Measurements from ENCODE around the gene NGEF. TPM values are rescaled to one million over a fixed set of nuclear protein-coding genes. Genes with fewer than 3 reads are reported as not detected.

NGEF gene
- polyA plus RNA-seq, 1 of the 3 experiments (the other 2 are of a cell fraction), result 1.4 TPM

- no peaks in the 10 kb centered on the region for H3K79me2 ChIP-seq (ENCODE audit: insufficient read depth)
- H3K9me3 ChIP-seq, result no peaks in the 10 kb centered on the region
- TF ChIP-seq CTCF (IDR thresholded peaks at IDR 0.05) (no peak), RAD21 (IDR thresholded peaks at IDR 0.05; ENCODE audit: low read length) (no peak), IRF3 (IDR thresholded peaks at IDR 0.05; ENCODE audit: low read depth, low read length) (no peak), ELF1 (IDR thresholded peaks at IDR 0.05) (no peak), NRF1 (IDR thresholded peaks at IDR 0.05; ENCODE audit: low read depth, low read length) (no peak), TCF12 (IDR thresholded peaks at IDR 0.05) (no peak), RFX5 (IDR thresholded peaks at IDR 0.05; ENCODE audit: low read length) (no peak)
- H3K36me3 ChIP-seq (replicated peaks in 1 of 2; ENCODE audit: control insufficient read depth in 1 of 2, insufficient read depth in 2 of 2, low read length in 1 of 2), result no peaks in the 10 kb centered on the region
- H3K27ac ChIP-seq (ENCODE audit: low read depth in 2 of 2, low read length in 1 of 2), result no peak overlapping the region
- no peak for DNase-seq
- H3K27me3 ChIP-seq (ENCODE audit: insufficient read depth), result no peaks in the 10 kb centered on the region
- no peaks in the 10 kb centered on the region for H3K9me2 ChIP-seq
- ChIA-PET POLR2A (no interaction called here), CTCF (no interaction called here)
- no peaks in the 10 kb centered on the region for H4K20me1 ChIP-seq (ENCODE audit: insufficient read depth)
- no peaks in the 10 kb centered on the region for H3F3A ChIP-seq (replicated peaks; ENCODE audit: insufficient read depth)
- H3K4me2 ChIP-seq, result no peak overlapping the region
- no peak overlapping the region for H3K4me3 ChIP-seq (ENCODE audit: low read depth in 2 of 2, low read length in 1 of 2)
- no peaks in the 10 kb centered on the region for H3K4me1 ChIP-seq (ENCODE audit: control insufficient read depth in 1 of 2, insufficient read depth in 2 of 2, low read depth in 1 of 2, low read length in 1 of 2)
- no peak overlapping the region for H2AFZ ChIP-seq (ENCODE audit: low read depth)
- WGBS (ENCODE audit: low lambda C conversion rate), result 60% methylated on average over 9 of the region's 9 CpGs
- no peak overlapping the region for H3K9ac ChIP-seq
These were observed 9.1 kb downstream of the NGEF start for GRCh38 chr2:233003658-233004555.

- H3F3A ChIP-seq (replicated peaks; ENCODE audit: insufficient read depth), result no peaks in the 10 kb centered on the region
- POLR2A ChIA-PET, result no interaction called here
- DNase-seq, result no peak
- no peak overlapping the region for H2AFZ ChIP-seq (ENCODE audit: low read depth)
- H4K20me1 ChIP-seq (ENCODE audit: insufficient read depth), result no peaks in the 10 kb centered on the region
- no peaks in the 10 kb centered on the region for H3K36me3 ChIP-seq (replicated peaks in 1 of 2; ENCODE audit: control insufficient read depth in 1 of 2, insufficient read depth in 2 of 2, low read length in 1 of 2)
- CTCF ChIA-PET, result no interaction called here
- no peaks in the 10 kb centered on the region for H3K9me3 ChIP-seq
- no peak overlapping the region for H3K9ac ChIP-seq
- no peak overlapping the region for H3K4me3 ChIP-seq (ENCODE audit: low read depth in 2 of 2, low read length in 1 of 2)
- no peaks in the 10 kb centered on the region for H3K79me2 ChIP-seq (ENCODE audit: insufficient read depth)
- H3K27ac ChIP-seq (ENCODE audit: low read depth in 2 of 2, low read length in 1 of 2), result no peak overlapping the region
- no peaks in the 10 kb centered on the region for H3K4me1 ChIP-seq (ENCODE audit: control insufficient read depth in 1 of 2, insufficient read depth in 2 of 2, low read depth in 1 of 2, low read length in 1 of 2)
- H3K4me2 ChIP-seq, result no peak overlapping the region
- WGBS (ENCODE audit: low lambda C conversion rate), result 80% methylated on average over 16 of the region's 19 CpGs
- no peaks in the 10 kb centered on the region for H3K27me3 ChIP-seq (ENCODE audit: insufficient read depth)
- no peaks in the 10 kb centered on the region for H3K9me2 ChIP-seq
- TF ChIP-seq MEF2A (IDR thresholded peaks at IDR 0.05; ENCODE audit: borderline replicate concordance, low read depth) (no peak), ZBTB33 (IDR thresholded peaks at IDR 0.05; ENCODE audit: borderline replicate concordance, low read depth) (no peak), FOXM1 (IDR thresholded peaks at IDR 0.05; ENCODE audit: low read depth) (no peak), NRF1 (IDR thresholded peaks at IDR 0.05; ENCODE audit: low read depth, low read length) (no peak), POLR2AphosphoS5 (IDR thresholded peaks at IDR 0.05; ENCODE audit: low read depth, low read length) (no peak)
These were observed 10.0 kb downstream of the NGEF start for GRCh38 chr2:233002829-233003657.
